Fibroblast of gingiva (primary cell): ENCODE measurements around the gene SPON2.
"Not testable (repeated sequence)": the region's sequence is repeated elsewhere in the genome, so short reads cannot be mapped to it uniquely, and the experiment has no call there.

ENCODE experiments used
- DNase-seq: peaks from one replicate; pipeline ENCODE4 v3.0.0-alpha.2; 2011; ENCODE audit warnings: low read depth

The SPON2 gene

GRCh38 chr4:1151541-1151940 lies 20.8 kb downstream of the SPON2 start:
- no peak for DNase-seq

GRCh38 chr4:1150875-1151274 lies 21.5 kb downstream of the SPON2 start:
- DNase-seq: no peak

GRCh38 chr4:1139860-1140259 lies 32.5 kb downstream of the SPON2 start:
- no peak for DNase-seq

GRCh38 chr4:1137850-1138249 lies 34.5 kb downstream of the SPON2 start:
- DNase-seq: no peak

GRCh38 chr4:1137063-1137776 lies 35.2 kb downstream of the SPON2 start:
- DNase-seq: no peak

- DNase-seq: no peak
Measured at GRCh38 chr4:1136048-1136447, 36.3 kb downstream of the SPON2 start.

GRCh38 chr4:1133033-1133432 lies 39.4 kb downstream of the SPON2 start:
- DNase-seq: no peak

- peak; percentile 62 for DNase-seq
Measured at GRCh38 chr4:1130316-1131186, 41.8 kb downstream of the SPON2 start.

- DNase-seq: no peak
Measured at GRCh38 chr4:1126506-1126905, 45.9 kb downstream of the SPON2 start.

- DNase-seq: not testable (repeated sequence)
Measured at GRCh38 chr4:1125466-1125865, 46.9 kb downstream of the SPON2 start.

- DNase-seq: no peak
Measured at GRCh38 chr4:1124818-1125217, 47.6 kb downstream of the SPON2 start.

- no peak for DNase-seq
Measured at GRCh38 chr4:1122505-1122904, 49.9 kb downstream of the SPON2 start.
